Mononuclear cell (primary cell): ENCODE data around the gene SLC19A3. TPM values are rescaled to one million over a fixed set of nuclear protein-coding genes. Genes with fewer than 3 reads are reported as not detected.
"Not testable (repeated sequence)": the region's sequence is repeated elsewhere in the genome, so short reads cannot be mapped to it uniquely, and the experiment has no call there.

Experiments
- H3K27me3 ChIP-seq: 2 replicates; pipeline ENCODE4 v1.6.0; 2011; ENCODE audit warnings: low read length, control low read depth; ENCODE audit not compliant: insufficient read depth
- H3K4me1 ChIP-seq: 2 replicates; pipeline ENCODE4 v1.5.1; 2011; ENCODE audit warnings: mild to moderate bottlenecking, low read length, control low read depth; ENCODE audit not compliant: insufficient read depth
- H3K4me3 ChIP-seq: 2 replicates; pipeline ENCODE4 v1.5.1; 2011; ENCODE audit warnings: mild to moderate bottlenecking, low read length, moderate library complexity
- H3K9me3 ChIP-seq: 2 replicates; pipeline ENCODE4 v1.5.1; 2011; ENCODE audit warnings: low read depth, mild to moderate bottlenecking, control low read depth, low read length
- total RNA-seq: library from RNA; depleted of rRNA; stranded (reverse); fragments of >200 nt; gene quantifications from one replicate; pipeline ENCODE4 v1.2.3, GENCODE V29; 2012

The SLC19A3 gene
- total RNA-seq, result not detected

GRCh38 chr2:227717687-227718567 lies at the start of gene SLC19A3:
Gene SLC19A3 (minus strand): TSS chr2:227718028. CDS start chr2:227702318, 15,710 bp downstream.
- Histone ChIP-seq H3K27me3 (peaks cover 16% of the 10 kb centered on the region), H3K4me1 (peaks cover 7% of the 10 kb centered on the region), H3K4me3 (no peak within 1 kb of the TSS), H3K9me3 (no peaks in the 10 kb centered on the region)

GRCh38 chr2:227766373-227766883 lies 48.6 kb upstream of the SLC19A3 start:
- no peaks in the 10 kb centered on the region for H3K9me3 ChIP-seq
- H3K4me3 ChIP-seq, result no peak overlapping the region
- H3K4me1 ChIP-seq, result no peaks in the 10 kb centered on the region
- H3K27me3 ChIP-seq, result no peaks in the 10 kb centered on the region

- Histone ChIP-seq H3K27me3 (no peaks in the 10 kb centered on the region), H3K4me3 (no peak overlapping the region), H3K9me3 (no peaks in the 10 kb centered on the region), H3K4me1 (no peaks in the 10 kb centered on the region)
Observed at GRCh38 chr2:227765788-227766372, 48.1 kb upstream of the SLC19A3 start.

- H3K4me1 ChIP-seq, result no peaks in the 10 kb centered on the region
- H3K4me3 ChIP-seq, result no peak overlapping the region
- H3K27me3 ChIP-seq, result no peaks in the 10 kb centered on the region
- no peaks in the 10 kb centered on the region for H3K9me3 ChIP-seq
Observed at GRCh38 chr2:227761740-227762476, 44.1 kb upstream of the SLC19A3 start.

- no peaks in the 10 kb centered on the region for H3K9me3 ChIP-seq
Observed at GRCh38 chr2:227759411-227760118, 41.7 kb upstream of the SLC19A3 start.

GRCh38 chr2:227756261-227756660 lies 38.4 kb upstream of the SLC19A3 start:
- not testable (repeated sequence) for H3K4me3 ChIP-seq, H3K9me3 ChIP-seq, H3K4me1 ChIP-seq, H3K27me3 ChIP-seq

More at GRCh38 chr2:227759411-227760118, 41.7 kb upstream of the SLC19A3 start:
- no peaks in the 10 kb centered on the region for H3K27me3 ChIP-seq
- no peaks in the 10 kb centered on the region for H3K4me1 ChIP-seq
- H3K4me3 ChIP-seq, result no peak overlapping the region

- Histone ChIP-seq H3K27me3 (no peaks in the 10 kb centered on the region), H3K4me1 (no peaks in the 10 kb centered on the region), H3K9me3 (no peaks in the 10 kb centered on the region), H3K4me3 (no peak overlapping the region)
Observed at GRCh38 chr2:227748079-227748478, 30.3 kb upstream of the SLC19A3 start.

GRCh38 chr2:227745594-227745993 lies 27.8 kb upstream of the SLC19A3 start, which contains the start of gene SCYGR8:
Gene SCYGR8 (plus strand): TSS chr2:227745894. CDS start chr2:227745894, 0 bp downstream.
- no peak within 1 kb of the TSS for H3K4me3 ChIP-seq
- H3K9me3 ChIP-seq, result no peaks in the 10 kb centered on the region
- H3K4me1 ChIP-seq, result no peaks in the 10 kb centered on the region
- no peaks in the 10 kb centered on the region for H3K27me3 ChIP-seq

GRCh38 chr2:227740705-227741104 lies 22.9 kb upstream of the SLC19A3 start:
- not testable (repeated sequence) for H3K4me1 ChIP-seq, H3K4me3 ChIP-seq, H3K27me3 ChIP-seq, H3K9me3 ChIP-seq

GRCh38 chr2:227739351-227739750 lies 21.5 kb upstream of the SLC19A3 start:
- no peaks in the 10 kb centered on the region for H3K9me3 ChIP-seq
- H3K4me1 ChIP-seq, result no peaks in the 10 kb centered on the region
- H3K27me3 ChIP-seq, result no peaks in the 10 kb centered on the region
- H3K4me3 ChIP-seq, result no peak overlapping the region

- Histone ChIP-seq H3K4me1 (no peaks in the 10 kb centered on the region), H3K9me3 (no peaks in the 10 kb centered on the region), H3K4me3 (no peak within 1 kb of the TSS), H3K27me3 (peaks cover 6% of the 10 kb centered on the region)
Observed at GRCh38 chr2:227728035-227728434, 10.2 kb upstream of the SLC19A3 start, which contains the start of gene SCYGR7. Gene SCYGR7 (plus strand): TSS chr2:227728335. CDS start chr2:227728335, 0 bp downstream.

- no peak within 1 kb of the TSS for H3K4me3 ChIP-seq
- no peaks in the 10 kb centered on the region for H3K9me3 ChIP-seq
- no peaks in the 10 kb centered on the region for H3K27me3 ChIP-seq
- H3K4me1 ChIP-seq, result no peaks in the 10 kb centered on the region
Observed at GRCh38 chr2:227724394-227725039, 6.7 kb upstream of the SLC19A3 start, which contains the start of gene SCYGR6. Gene SCYGR6 (minus strand): TSS chr2:227724757. CDS start chr2:227724757, 0 bp downstream.

- not testable (repeated sequence) for H3K4me1 ChIP-seq, H3K27me3 ChIP-seq, H3K9me3 ChIP-seq, H3K4me3 ChIP-seq
Observed at GRCh38 chr2:227722821-227723220, 5.0 kb upstream of the SLC19A3 start.

GRCh38 chr2:227720680-227721079 lies 2.9 kb upstream of the SLC19A3 start:
- Histone ChIP-seq H3K27me3 (peaks cover 16% of the 10 kb centered on the region), H3K4me3 (no peak overlapping the region), H3K4me1 (peaks cover 7% of the 10 kb centered on the region), H3K9me3 (no peaks in the 10 kb centered on the region)
